ENCODE measurements around the gene NEK2. TPM values are rescaled to one million over a fixed set of nuclear protein-coding genes. Genes with fewer than 3 reads are reported as not detected.

NEK2 gene
- total RNA-seq, 1 donor from 2014 or later = 0.26 TPM

DNA sequence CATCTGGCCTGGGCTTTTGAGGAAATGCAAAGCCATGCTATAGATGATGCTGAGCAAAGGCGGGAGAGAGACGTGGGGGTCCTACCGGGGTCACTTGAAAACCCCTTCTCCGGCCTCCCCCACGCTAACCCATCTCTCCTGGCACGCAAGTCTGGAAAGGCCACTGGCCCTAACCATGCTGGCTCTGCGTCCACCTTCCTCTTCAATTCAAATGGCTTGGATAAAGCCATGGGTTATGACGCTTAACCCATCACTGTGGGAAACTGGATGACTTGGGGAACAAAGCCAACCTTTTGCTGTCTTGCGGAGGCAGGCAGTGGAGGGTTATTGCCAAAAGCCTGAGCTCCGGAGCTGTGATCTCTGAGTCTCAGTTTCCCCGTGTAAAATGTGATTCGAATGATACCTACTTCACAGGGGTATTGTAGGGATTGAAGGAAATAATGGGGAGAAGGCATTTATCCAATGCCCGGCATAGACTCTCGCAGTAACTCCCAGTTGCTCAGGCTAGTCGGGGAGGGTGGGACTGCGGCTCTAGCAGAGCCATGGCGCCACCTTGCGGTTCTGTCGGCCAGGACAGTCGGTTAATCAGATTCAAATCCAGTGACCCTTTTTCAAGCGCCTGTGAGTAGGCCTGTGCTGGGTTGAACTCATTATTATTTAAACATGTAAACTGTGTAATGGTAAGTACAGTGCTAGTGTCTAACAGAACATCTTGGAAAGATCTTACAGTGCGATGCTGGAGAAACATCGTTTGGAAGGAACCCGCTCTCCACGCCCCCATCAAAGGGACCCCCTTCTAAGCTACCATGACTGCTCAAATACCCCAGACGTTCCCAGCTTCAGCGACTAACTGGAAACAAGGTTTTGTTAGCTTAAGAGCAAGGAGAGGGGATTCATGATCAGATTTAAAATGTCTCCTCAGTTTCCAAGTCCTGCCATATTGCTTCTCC lies 20.3 kb downstream of the NEK2 start:
- FAIRE-seq (peak; percentile 77), DNase-seq (ENCODE audit: low read depth) (peak; percentile 71)
- no peaks in the 10 kb centered on the region for H3K36me3 ChIP-seq (ENCODE audit: control insufficient read depth, insufficient read depth, low read length)
- H3K4me3 ChIP-seq (ENCODE audit: low read depth, low read length) = no peak overlapping the region
- no peaks in the 10 kb centered on the region for H3K27me3 ChIP-seq (ENCODE audit: control insufficient read depth, insufficient read depth, low read length)
- TF ChIP-seq CTCF (IDR thresholded peaks at IDR 0.05; ENCODE audit: insufficient read depth, low read length, severe bottlenecking) = peak; percentile 96

DNA sequence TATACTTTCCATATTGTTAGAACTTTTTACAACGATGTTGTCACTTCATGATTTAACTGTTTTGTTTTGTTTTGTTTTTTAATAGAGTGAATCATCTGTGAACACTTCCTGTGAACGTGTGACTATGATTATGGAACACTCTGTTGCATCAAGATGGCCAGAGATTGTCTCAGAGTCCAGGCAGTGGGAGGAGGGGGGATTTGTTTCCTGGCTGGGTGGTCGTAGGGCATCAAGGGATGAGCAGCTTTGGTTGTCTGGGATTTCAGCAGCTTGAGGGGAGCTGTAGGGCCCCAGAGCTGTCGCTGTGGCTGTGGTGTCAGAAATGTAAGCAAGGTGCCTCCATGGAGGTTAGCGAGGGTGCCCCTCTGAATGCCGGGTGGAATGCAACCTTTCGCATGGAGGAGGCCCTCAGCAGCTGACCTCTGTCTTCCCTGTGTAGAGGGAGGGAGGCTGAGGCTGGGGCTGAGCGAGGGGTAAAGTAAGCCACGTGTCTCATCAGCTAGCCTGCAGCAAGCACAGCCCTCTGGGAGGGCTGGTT lies 21.4 kb downstream of the NEK2 start:
- Histone ChIP-seq H3K27me3 (ENCODE audit: control insufficient read depth, insufficient read depth, low read length) (no peaks in the 10 kb centered on the region), H3K4me3 (ENCODE audit: low read depth, low read length) (no peak overlapping the region), H3K36me3 (ENCODE audit: control insufficient read depth, insufficient read depth, low read length) (no peaks in the 10 kb centered on the region)
- DNase-seq (ENCODE audit: low read depth) (peak; percentile 74), FAIRE-seq (no peak)
- no peak for TF ChIP-seq CTCF (IDR thresholded peaks at IDR 0.05; ENCODE audit: insufficient read depth, low read length, severe bottlenecking)

DNA sequence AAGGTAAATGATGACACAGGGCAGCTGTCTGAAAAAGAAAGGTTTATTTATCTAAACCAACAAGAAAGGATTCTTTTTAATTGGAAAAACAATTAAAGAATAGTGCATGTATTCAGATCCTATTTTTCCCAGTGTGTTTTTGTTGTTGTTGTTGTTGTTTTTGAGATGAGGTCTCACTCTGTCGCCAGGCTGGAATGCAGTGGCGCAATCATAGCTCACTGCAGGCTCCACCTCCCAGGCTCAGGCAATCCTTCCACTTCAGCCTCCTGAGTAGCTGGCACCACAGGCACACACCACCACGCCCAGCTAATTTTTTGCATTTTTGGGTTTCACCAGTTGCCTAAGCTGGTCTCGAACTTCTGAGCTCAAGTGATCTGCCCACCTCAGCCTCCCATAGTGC lies 22.1 kb downstream of the NEK2 start:
- no peak overlapping the region for H3K4me3 ChIP-seq (ENCODE audit: low read depth, low read length)
- FAIRE-seq (no peak), DNase-seq (ENCODE audit: low read depth) (peak; percentile 28)
- H3K36me3 ChIP-seq (ENCODE audit: control insufficient read depth, insufficient read depth, low read length) = no peaks in the 10 kb centered on the region
- no peaks in the 10 kb centered on the region for H3K27me3 ChIP-seq (ENCODE audit: control insufficient read depth, insufficient read depth, low read length)
- TF ChIP-seq CTCF (IDR thresholded peaks at IDR 0.05; ENCODE audit: insufficient read depth, low read length, severe bottlenecking) = no peak

DNA sequence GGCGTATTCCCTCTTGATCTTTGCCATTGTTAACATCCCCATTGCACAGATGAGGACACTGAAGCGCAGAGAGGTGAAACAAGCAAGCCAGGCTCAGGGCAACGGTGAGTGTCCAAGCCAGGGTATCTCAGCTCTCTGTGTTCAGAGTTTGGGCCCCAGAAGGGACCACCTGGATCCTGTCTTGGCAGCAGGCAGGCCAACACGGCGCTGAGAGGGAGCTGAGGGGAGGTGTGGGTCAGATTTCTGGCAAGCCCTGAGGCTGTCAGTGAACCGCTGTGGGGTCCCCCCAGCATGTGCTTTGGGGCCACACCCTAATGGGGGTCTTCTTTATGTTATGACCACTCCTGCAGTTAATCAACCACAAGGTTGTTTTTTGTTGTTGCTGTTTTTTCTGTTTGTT lies 23.1 kb downstream of the NEK2 start:
- H3K36me3 ChIP-seq (ENCODE audit: control insufficient read depth, insufficient read depth, low read length) = no peaks in the 10 kb centered on the region
- no peak overlapping the region for H3K4me3 ChIP-seq (ENCODE audit: low read depth, low read length)
- FAIRE-seq (no peak), DNase-seq (ENCODE audit: low read depth) (no peak)
- no peak for TF ChIP-seq CTCF (IDR thresholded peaks at IDR 0.05; ENCODE audit: insufficient read depth, low read length, severe bottlenecking)
- H3K27me3 ChIP-seq (ENCODE audit: control insufficient read depth, insufficient read depth, low read length) = no peaks in the 10 kb centered on the region

- no peaks in the 10 kb centered on the region for H3K36me3 ChIP-seq (ENCODE audit: control insufficient read depth, insufficient read depth, low read length)
- H3K27me3 ChIP-seq (ENCODE audit: control insufficient read depth, insufficient read depth, low read length) = no peaks in the 10 kb centered on the region
- no peak for TF ChIP-seq CTCF (IDR thresholded peaks at IDR 0.05; ENCODE audit: insufficient read depth, low read length, severe bottlenecking)
- DNase-seq (ENCODE audit: low read depth) = no peak
- H3K4me3 ChIP-seq (ENCODE audit: low read depth, low read length) = no peak overlapping the region
- no peak for FAIRE-seq
These were observed 24.5 kb downstream of the NEK2 start for GRCh38 chr1:211650904-211651303.
